HG02870 (cell line): ENCODE data around the gene IRAK1.

Experiments
- ATAC-seq: cut with Tn5 transposase; IDR thresholded peaks from one replicate; pipeline ENCODE4 v1.9.1; 2021; ENCODE audit warnings: mild to moderate bottlenecking, moderate library complexity; ENCODE audit not compliant: unreplicated experiment

IRAK1 gene

GRCh38 chrX:154019633-154020528, at the start of gene IRAK1:
TSS of gene IRAK1 (minus strand) at chrX:154019902. CDS start at chrX:154019812, 90 bp downstream.
- ATAC-seq: peak; percentile 46

GRCh38 chrX:154068560-154068959, 48.9 kb upstream of the IRAK1 start:
- no peak for ATAC-seq

GRCh38 chrX:154064637-154065435, 45.1 kb upstream of the IRAK1 start:
- ATAC-seq: no peak

- no peak for ATAC-seq
These were observed 43.5 kb upstream of the IRAK1 start for GRCh38 chrX:154063234-154063633.

- ATAC-seq: no peak
These were observed 42.1 kb upstream of the IRAK1 start for GRCh38 chrX:154061801-154062200.

GRCh38 chrX:154059729-154060245, 40.1 kb upstream of the IRAK1 start:
- ATAC-seq: no peak

- ATAC-seq: no peak
These were observed 39.5 kb upstream of the IRAK1 start for GRCh38 chrX:154059231-154059630.

- no peak for ATAC-seq
These were observed 38.7 kb upstream of the IRAK1 start for GRCh38 chrX:154058214-154058997.

- ATAC-seq: no peak
These were observed 38.1 kb upstream of the IRAK1 start for GRCh38 chrX:154057791-154058190.

GRCh38 chrX:154056770-154057241, 37.1 kb upstream of the IRAK1 start:
- no peak for ATAC-seq

- ATAC-seq: no peak
These were observed 31.6 kb upstream of the IRAK1 start for GRCh38 chrX:154051201-154051810.

- ATAC-seq: no peak
These were observed 30.4 kb upstream of the IRAK1 start for GRCh38 chrX:154050113-154050495.

- no peak for ATAC-seq
These were observed 29.8 kb upstream of the IRAK1 start for GRCh38 chrX:154049209-154050112.

GRCh38 chrX:154048398-154048797, 28.7 kb upstream of the IRAK1 start:
- ATAC-seq: no peak

- no peak for ATAC-seq
These were observed 27.4 kb upstream of the IRAK1 start for GRCh38 chrX:154046940-154047610.

- ATAC-seq: no peak
These were observed 26.5 kb upstream of the IRAK1 start for GRCh38 chrX:154046031-154046781.

GRCh38 chrX:154044091-154044490, 24.4 kb upstream of the IRAK1 start:
- ATAC-seq: no peak
